Erythroblast (primary cell): Measurements from ENCODE around the gene RNF186.

Experiments
- GATA1 ChIP-seq: IDR thresholded peaks from 2 replicates; pipeline ENCODE4 v1.6.1; 2011; ENCODE audit warnings: low read depth, mild to moderate bottlenecking, control low read depth, low read length, moderate library complexity
- POLR2A ChIP-seq: IDR thresholded peaks from 2 replicates; pipeline ENCODE4 v1.6.1; 2011; ENCODE audit warnings: mild to moderate bottlenecking, low read length

- TF ChIP-seq POLR2A (peak; percentile 21), GATA1 (no peak)
Measured at GRCh38 chr1:19800076-19800804, 14.8 kb downstream of the RNF186 start.
